ACHN (cell line): ENCODE results near the gene POM121L12.

ENCODE experiments used
- DNase-seq: peaks from one replicate; pipeline ENCODE4 v3.0.0-alpha.2; 2015
- in situ Hi-C: cut with HindIII; loops from 2 replicates; pipeline ENCODE4 v1.10.0; 2017; ENCODE audit warnings: low sequenced_read_pairs, low pct_ligation_motif_present, low pct_unique_long_range_greater_than_20kb

The POM121L12 gene

GRCh38 chr7:53035499-53036412 is at the start of gene POM121L12:
TSS of gene POM121L12 (plus strand) at chr7:53035633. CDS start at chr7:53035672, 39 bp downstream.
- DNase-seq: no peak
- in situ Hi-C loops: no loop called here

- DNase-seq: no peak
- in situ Hi-C loops: no loop called here
Observed at GRCh38 chr7:52992001-52992400, 43.4 kb upstream of the POM121L12 start.

GRCh38 chr7:52992479-52993162 is 42.8 kb upstream of the POM121L12 start:
- no peak for DNase-seq
- in situ Hi-C loops: no loop called here

GRCh38 chr7:52995676-52996075 is 39.8 kb upstream of the POM121L12 start:
- in situ Hi-C loops: no loop called here
- DNase-seq: no peak

GRCh38 chr7:53001221-53001620 is 34.2 kb upstream of the POM121L12 start:
- in situ Hi-C loops: no loop called here

GRCh38 chr7:53002389-53002788 is 33.0 kb upstream of the POM121L12 start:
- in situ Hi-C loops: no loop called here
- DNase-seq: no peak

More at GRCh38 chr7:53001221-53001620, 34.2 kb upstream of the POM121L12 start:
- no peak for DNase-seq

GRCh38 chr7:53003653-53004445 is 31.6 kb upstream of the POM121L12 start:
- in situ Hi-C loops: no loop called here
- DNase-seq: no peak

GRCh38 chr7:53013925-53014324 is 21.5 kb upstream of the POM121L12 start:
- in situ Hi-C loops: no loop called here
- no peak for DNase-seq

- in situ Hi-C loops: no loop called here
- DNase-seq: no peak
Observed at GRCh38 chr7:53015463-53015862, 20.0 kb upstream of the POM121L12 start.

GRCh38 chr7:53022893-53023292 is 12.5 kb upstream of the POM121L12 start:
- in situ Hi-C loops: no loop called here
- no peak for DNase-seq

- in situ Hi-C loops: no loop called here
- no peak for DNase-seq
Observed at GRCh38 chr7:53048638-53049037, 13.2 kb downstream of the POM121L12 start.

- no peak for DNase-seq
- in situ Hi-C loops: no loop called here
Observed at GRCh38 chr7:53050433-53050832, 15.0 kb downstream of the POM121L12 start.

- in situ Hi-C loops: no loop called here
Observed at GRCh38 chr7:53059591-53059990, 24.2 kb downstream of the POM121L12 start.

GRCh38 chr7:53060066-53060465 is 24.6 kb downstream of the POM121L12 start:
- in situ Hi-C loops: no loop called here
- DNase-seq: no peak

More at GRCh38 chr7:53059591-53059990, 24.2 kb downstream of the POM121L12 start:
- DNase-seq: no peak

GRCh38 chr7:53062796-53063195 is 27.4 kb downstream of the POM121L12 start:
- no peak for DNase-seq
- in situ Hi-C loops: no loop called here

GRCh38 chr7:53068673-53069072 is 33.2 kb downstream of the POM121L12 start:
- in situ Hi-C loops: no loop called here
- DNase-seq: no peak

GRCh38 chr7:53070883-53071282 is 35.5 kb downstream of the POM121L12 start:
- no peak for DNase-seq
- in situ Hi-C loops: no loop called here
